HG03378 (cell line): Measurements from ENCODE around the gene UBL4B.

ENCODE experiments used
- ATAC-seq: cut with Tn5 transposase; IDR thresholded peaks from one replicate; pipeline ENCODE4 v1.9.1; 2021; ENCODE audit warnings: mild to moderate bottlenecking, moderate library complexity; ENCODE audit not compliant: unreplicated experiment

Gene UBL4B

DNA sequence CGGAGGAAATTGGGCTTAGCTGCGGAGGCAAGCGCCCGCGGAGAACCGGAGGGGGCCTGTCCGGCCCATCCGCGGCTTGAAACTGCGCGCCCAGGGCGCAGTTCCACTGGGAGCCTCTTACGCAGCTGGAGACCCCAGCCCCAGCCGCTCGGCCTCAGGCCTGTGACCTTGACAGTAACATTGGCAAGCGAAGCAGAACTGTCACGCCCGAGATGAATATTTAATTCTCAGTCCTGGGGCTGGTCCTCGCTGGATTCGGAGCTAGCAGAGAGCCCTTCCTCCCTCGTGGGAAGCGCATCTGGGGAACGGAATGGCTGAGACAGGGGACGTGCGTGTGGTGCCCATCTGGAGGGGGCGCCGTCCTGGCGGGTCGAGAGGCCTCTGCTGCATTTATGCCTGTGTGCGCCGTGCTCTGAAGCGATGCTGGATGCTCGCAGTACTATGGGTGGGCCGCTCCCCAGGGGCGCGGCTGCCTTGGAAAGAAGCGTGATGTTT is 39.0 kb downstream of the UBL4B start:
- no peak for ATAC-seq

DNA sequence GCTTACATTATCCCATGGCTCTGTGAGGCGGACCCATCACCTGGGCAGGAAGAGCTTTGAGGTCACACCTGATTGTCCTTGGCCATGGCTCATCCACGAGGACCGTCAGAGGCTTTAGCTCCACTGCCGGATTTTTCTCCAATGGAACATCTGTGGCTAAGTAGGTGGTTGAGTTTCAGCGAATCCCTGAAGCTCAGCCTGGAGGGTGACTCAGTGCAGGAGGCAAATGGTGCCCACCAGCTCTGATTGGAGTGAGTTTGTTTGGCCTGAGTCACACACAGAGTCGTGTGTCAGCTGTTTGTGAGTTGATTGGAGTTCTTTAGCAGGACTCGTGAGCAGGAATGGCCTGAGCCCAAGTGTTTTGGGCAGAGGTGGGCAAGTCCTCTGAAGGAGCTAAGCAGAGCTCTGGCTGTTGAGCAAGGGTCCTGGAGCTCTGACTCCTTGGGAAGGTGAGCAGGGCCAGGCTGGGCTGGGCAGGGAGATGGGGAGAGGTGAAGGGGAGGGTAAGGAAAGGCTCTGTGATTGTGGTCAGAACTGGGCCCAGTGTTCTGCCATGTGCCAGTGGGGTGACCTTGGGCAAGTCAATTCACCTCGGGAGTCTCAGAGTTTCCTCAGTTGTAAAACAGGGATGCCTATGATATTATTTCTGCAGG is 40.0 kb downstream of the UBL4B start:
- no peak for ATAC-seq

DNA sequence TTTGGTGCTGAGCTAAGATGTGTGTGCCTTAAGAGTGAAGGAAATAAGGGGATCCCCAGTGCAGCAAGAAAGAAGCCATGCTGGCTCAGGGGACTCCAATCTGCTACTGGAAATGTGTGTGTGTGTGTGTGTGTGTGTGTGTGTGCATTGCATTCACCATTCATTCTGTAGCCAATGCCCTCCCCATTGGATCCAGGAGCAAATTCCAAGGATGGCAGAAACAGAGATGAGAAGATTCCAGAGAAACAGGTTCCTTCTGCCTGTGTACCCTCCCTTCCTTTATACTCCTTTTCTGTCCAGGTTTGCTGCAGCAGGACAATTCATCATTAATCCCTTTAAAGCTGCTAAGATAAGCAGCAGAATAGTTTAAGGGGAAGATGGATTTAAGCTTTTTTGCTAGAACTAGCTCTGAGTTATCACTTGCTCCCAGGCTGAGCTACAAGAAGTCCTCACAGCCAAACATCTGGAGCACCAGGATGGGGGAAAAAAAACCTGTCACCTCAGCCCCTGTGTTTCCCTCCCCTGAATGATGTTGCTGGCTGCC is 41.2 kb downstream of the UBL4B start:
- ATAC-seq: no peak

DNA sequence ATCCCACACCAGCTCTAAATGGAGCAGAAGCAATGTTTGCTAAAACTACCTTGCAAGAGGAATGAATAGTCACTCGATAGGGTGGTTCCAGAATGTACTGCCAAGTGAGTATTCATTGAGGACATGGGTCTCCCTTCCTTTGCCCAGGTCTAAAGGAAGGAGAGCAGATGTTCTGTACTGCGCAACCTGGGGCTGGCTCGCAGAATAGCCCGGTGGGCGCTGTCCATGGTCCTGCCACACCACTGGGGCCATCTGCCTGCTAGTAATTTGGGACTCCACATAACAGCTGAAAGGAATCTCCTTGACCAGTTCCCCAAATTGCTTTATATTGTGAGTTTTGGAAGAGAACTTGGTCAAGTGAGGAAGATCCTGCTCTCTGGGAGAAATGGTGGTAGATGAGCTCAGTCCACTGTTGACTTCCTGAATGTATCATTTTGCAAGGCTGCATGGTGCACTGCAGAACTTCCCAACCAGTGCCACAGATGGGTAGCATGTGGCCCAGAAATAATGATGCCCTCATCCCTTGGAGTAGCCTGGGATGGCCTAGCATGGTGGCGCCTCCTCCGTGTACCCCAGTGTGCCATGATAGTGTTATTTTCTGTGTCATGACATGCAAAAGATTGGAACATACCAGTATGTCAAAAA is 43.8 kb downstream of the UBL4B start:
- ATAC-seq: no peak

DNA sequence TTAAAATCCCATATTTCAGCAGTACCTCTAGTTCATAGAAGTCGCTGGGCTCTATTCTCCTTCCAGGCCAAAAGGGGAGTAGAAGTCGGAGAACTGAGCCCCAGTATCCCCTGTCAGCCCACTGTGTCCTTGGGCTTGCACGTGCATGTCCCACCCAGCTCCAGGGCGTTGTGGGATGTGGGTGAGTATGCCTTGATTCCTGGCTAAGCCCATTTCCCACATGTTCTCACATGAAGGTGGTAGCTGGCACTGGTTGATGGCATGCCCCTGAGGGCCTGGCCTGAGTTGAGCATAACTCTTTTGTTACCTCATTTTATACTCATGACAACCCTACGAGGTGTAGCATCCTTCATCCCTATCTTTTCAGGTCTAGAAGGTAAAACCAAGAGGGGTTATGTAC is 46.0 kb downstream of the UBL4B start:
- ATAC-seq: no peak

DNA sequence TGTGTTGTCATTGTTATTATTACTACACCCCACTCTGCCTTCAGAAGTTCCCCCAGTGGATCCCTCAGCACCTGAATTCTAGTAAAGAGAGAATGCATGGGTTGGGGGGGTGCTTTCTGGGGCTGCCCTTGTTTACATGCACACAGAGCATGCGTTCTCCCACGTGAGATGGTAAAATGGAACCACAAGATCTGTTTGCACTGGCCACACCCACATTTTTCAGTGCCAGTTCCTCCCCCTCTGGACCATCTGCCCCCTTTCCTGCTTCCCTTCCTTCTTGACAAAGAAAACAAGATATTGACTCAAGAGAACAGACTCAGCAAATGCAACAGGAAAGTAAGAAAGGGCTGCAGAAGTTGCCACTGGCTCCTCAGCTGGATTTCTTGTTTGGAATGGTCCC is 46.9 kb downstream of the UBL4B start:
- ATAC-seq: no peak

DNA sequence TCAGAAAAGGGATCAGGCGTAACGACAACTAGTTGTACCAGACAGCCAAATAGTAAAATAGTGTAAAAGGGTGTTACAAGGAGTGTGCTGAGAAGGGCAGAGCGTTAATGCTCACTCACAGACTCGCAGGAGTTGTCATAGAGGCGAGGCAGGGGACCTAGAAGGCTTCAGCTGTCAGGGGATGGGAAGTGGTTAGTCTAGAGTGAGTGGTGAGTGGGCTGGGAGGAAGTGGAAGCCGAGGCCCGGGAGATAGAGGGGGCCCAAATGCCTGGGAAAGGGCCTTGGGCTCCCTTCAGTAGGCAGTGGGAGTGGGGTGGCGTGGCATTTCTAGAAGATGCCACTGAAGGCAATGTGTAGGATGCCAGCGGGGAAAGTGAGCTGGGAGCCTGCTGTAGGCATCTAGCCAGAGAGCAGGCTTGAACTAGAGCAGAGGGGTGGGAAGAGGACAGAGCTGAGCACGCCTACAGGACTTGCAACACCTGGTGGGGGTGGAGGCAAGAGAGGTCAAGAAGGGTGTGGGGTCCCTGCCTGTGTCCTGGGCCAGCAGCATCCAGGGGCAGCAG is 48.4 kb downstream of the UBL4B start:
- no peak for ATAC-seq

DNA sequence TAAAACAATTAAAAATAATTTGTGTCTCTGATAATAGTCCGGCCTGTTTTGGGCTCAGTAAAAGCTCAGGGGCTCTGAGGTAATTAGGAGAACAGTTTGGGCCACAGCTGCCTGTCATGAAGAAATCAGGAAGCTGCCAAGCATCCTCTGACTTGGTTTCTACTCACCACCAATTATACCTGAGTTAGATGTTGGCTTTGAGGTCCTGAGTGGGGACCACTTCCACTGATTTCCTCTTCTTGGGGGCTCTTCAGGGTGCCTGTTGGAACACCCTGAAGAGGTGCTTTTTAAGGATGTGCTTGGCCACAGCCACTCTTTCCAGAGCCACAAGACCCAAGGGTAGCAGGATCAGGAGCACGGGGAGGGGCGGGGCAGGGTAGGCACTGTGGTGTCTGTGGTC is 48.9 kb downstream of the UBL4B start:
- no peak for ATAC-seq

DNA sequence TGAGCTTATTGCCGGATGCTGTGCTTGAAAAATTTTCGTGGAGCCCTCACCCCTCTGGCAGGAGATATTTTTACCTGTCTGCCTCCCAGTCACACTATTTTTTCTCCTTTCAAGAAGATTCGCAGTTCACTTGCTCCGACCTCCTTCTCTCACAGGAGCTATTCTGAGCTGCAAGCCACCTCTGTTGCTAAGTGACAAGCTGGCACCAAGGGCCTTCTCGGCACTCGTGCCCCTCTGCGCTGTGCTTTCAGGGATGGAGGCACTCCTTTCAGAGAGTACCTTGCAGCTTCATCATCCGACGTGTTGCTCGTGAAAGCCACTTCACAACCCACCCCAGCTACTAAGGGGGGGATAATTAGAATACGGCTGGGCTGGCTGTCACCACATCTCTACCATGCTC is 49.6 kb downstream of the UBL4B start:
- no peak for ATAC-seq
